PFSK-1 (cell line): ENCODE data around the gene RPL23.

Source experiments
- FOXP2 ChIP-seq: optimal IDR thresholded peaks from 2 replicates; pipeline ENCODE3; 2011; ENCODE audit warnings: borderline replicate concordance, control low read depth, inconsistent platforms; ENCODE audit not compliant: insufficient read depth; ENCODE audit errors: extremely low read length, extremely low read depth
- POLR2AphosphoS5 ChIP-seq: IDR thresholded peaks from 2 replicates; pipeline ENCODE4 v1.6.1; 2012; ENCODE audit warnings: low read depth, mild to moderate bottlenecking, control low read depth, low read length, moderate library complexity
- REST ChIP-seq, 2 experiments: IDR thresholded peaks; 2 replicates each; pipeline versions ENCODE4 v1.6.1 to v1.8.0; 2011 to 2012; ENCODE audit warnings: low read depth in 2 of 2, low read length in 2 of 2, control low read depth in 1 of 2, inconsistent platforms in 1 of 2, mild to moderate bottlenecking in 1 of 2, moderate library complexity in 1 of 2; ENCODE audit not compliant: insufficient read depth in 1 of 2
- SIN3A ChIP-seq: IDR thresholded peaks from 2 replicates; pipeline ENCODE4 v1.6.1; 2012; ENCODE audit warnings: mild to moderate bottlenecking, low read length, moderate library complexity, borderline replicate concordance; ENCODE audit not compliant: insufficient read depth
- TAF1 ChIP-seq: IDR thresholded peaks from 2 replicates; pipeline ENCODE4 v1.6.1; 2012; ENCODE audit warnings: low read length, control low read depth, borderline replicate concordance; ENCODE audit not compliant: insufficient read depth

GRCh38 chr17:38900978-38901656 is 47.6 kb upstream of the RPL23 start:
- TF ChIP-seq SIN3A (no peak; the same call in 1 of the 2 replicates), TAF1 (0 out of 2 replicates have a peak, but pooled peaks have one; percentile 36), POLR2AphosphoS5 (peak; percentile 66), REST (IDR thresholded peaks at IDR 0.05; ENCODE audit: insufficient read depth in 1 of 2, low read depth in 2 of 2, low read length in 2 of 2) (peak in 1 of 2 experiments; percentile 63; a peak in 1 of 4 replicates), FOXP2 (no peak)
